ENCODE results near the gene TGM3.

DNA sequence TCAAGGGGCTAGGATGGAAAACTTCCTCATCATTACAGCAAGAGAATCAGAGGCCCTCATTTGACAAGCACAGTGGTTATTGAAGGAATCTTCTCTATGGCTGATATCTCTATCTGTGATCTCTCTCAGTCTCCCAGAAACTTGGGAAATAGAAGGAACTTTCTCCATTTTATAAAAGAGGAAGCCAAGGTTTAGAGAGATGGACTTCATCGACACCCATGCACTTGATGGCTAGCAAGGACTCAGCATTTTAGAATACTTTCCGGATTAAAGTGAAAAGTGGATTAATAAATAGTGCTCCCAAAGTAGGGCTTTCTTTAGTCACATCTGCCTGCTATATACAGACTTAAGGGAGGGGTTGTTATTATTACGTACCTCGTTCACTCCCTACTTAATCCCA is 34.2 kb upstream of the TGM3 start:
- no peak for TF ChIP-seq TARDBP (IDR thresholded peaks at IDR 0.05)
- no peak for TF ChIP-seq SUZ12 (IDR thresholded peaks at IDR 0.05)
- TF ChIP-seq SP1 (IDR thresholded peaks at IDR 0.05), result no peak
- no peak for TF ChIP-seq LEF1 (IDR thresholded peaks at IDR 0.05; ENCODE audit: borderline replicate concordance)
- TF ChIP-seq BHLHE40 (IDR thresholded peaks at IDR 0.05; ENCODE audit: borderline replicate concordance), result no peak
- TF ChIP-seq FOXM1 (IDR thresholded peaks at IDR 0.05; ENCODE audit: borderline replicate concordance), result no peak
- TF ChIP-seq ZNF384 (IDR thresholded peaks at IDR 0.05), result no peak
- no peak for TF ChIP-seq ARNT (IDR thresholded peaks at IDR 0.05)
- no peak for TF ChIP-seq FOXK2 (IDR thresholded peaks at IDR 0.05)
- no peak for TF ChIP-seq FOXA1 (IDR thresholded peaks at IDR 0.05)
- TF ChIP-seq NFRKB (IDR thresholded peaks at IDR 0.05), result no peak
- TF ChIP-seq, protein P1, sequence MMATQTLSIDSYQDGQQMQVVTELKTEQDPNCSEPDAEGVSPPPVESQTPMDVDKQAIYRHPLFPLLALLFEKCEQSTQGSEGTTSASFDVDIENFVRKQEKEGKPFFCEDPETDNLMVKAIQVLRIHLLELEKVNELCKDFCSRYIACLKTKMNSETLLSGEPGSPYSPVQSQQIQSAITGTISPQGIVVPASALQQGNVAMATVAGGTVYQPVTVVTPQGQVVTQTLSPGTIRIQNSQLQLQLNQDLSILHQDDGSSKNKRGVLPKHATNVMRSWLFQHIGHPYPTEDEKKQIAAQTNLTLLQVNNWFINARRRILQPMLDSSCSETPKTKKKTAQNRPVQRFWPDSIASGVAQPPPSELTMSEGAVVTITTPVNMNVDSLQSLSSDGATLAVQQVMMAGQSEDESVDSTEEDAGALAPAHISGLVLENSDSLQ (IDR thresholded peaks at IDR 0.05), result no peak
- no peak for TF ChIP-seq CTBP1 (IDR thresholded peaks at IDR 0.05; ENCODE audit: borderline replicate concordance)
- no peak for TF ChIP-seq L3MBTL2 (conservative IDR thresholded peaks at IDR 0.05)
